ENCODE results near the gene MYH9. TPM values are rescaled to one million over a fixed set of nuclear protein-coding genes. Genes with fewer than 3 reads are reported as not detected.

Gene MYH9
- polyA plus RNA-seq, 1 of the 3 experiments (the other 2 are of a cell fraction) = 303 TPM

DNA sequence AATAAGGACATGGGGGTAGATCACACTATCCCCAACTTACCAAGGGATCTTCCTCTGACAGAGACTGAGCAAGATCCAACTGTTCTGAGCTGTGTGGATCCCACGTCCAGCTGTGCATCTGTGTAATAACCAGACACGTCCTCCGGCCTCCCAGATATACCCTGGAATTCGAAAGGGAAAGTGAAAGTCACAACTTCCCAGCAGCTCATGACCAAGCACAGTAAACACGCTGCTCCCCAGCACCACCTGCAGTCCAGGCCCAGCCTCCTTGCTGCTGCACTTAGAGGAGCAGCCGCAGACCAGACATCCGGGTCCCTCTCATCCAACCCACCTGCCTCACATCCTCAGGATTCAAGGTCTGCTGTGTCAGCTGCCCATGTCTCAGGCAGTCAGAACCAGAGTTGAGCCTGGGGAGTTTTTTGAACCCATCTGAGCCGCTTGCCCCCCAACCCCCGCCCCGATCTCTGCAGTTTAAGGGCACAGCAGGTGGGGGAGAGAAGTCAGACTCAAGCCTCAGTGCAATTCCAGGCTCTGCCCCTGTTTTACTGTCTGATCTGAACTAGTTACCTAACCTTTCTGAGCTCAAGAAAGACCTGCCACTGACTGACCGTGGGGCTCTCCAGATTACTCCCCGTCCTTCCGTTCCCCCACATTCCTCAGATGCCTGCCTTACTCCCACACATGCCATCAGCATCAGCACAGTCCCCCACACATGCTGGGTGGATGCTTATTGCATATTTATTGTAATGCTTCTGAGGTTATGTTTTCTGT, 148.2 kb downstream of the MYH9 start, which contains the start of gene APOL2:
APOL2 (minus strand) TSS at position 127 of the 771 bp plus-strand sequence. CDS start 6,365 bp downstream, outside the sequence.
- no peaks in the 10 kb centered on the region for H3K9me2 ChIP-seq
- no peaks in the 10 kb centered on the region for H4K20me1 ChIP-seq (ENCODE audit: insufficient read depth)
- H3K36me3 ChIP-seq (replicated peaks in 1 of 2; ENCODE audit: control insufficient read depth in 1 of 2, insufficient read depth in 2 of 2, low read length in 1 of 2) = peaks cover 0 to 5% of the 10 kb centered on the region in 2 experiments
- H3F3A ChIP-seq (replicated peaks; ENCODE audit: insufficient read depth) = peaks cover 7% of the 10 kb centered on the region
- POLR2A ChIA-PET = interaction anchor here (0.8 to 2.4 kb wide), 3 partner anchors 14 to 42 kb away, joined by 3 to 11 read pairs (median 6); partner anchors contain the start of gene APOL1
- H3K79me2 ChIP-seq (ENCODE audit: insufficient read depth) = peaks cover 19% of the 10 kb centered on the region
- no peaks in the 10 kb centered on the region for H3K27me3 ChIP-seq (ENCODE audit: insufficient read depth)
- peak; percentile 85 for DNase-seq
- peak within 1 kb of the TSS; percentile 83 for H2AFZ ChIP-seq (ENCODE audit: low read depth)
- 21% methylated on average over 13 of the region's 13 CpGs for WGBS (ENCODE audit: low lambda C conversion rate)
- CTCF ChIA-PET = interaction anchor here (0.6 to 5.0 kb wide), 25 partner anchors 13 to 234 kb away, joined by 3 to 30 read pairs (median 4); partner anchors contain the start of gene APOL4
- no peaks in the 10 kb centered on the region for H3K9me3 ChIP-seq
- H3K27ac ChIP-seq (ENCODE audit: low read depth in 2 of 2, low read length in 1 of 2) = peak within 1 kb of the TSS; percentile 79 to 91
- peak within 1 kb of the TSS; percentile 61 to 79 for H3K4me3 ChIP-seq (ENCODE audit: low read depth in 2 of 2, low read length in 1 of 2)
- peak within 1 kb of the TSS; percentile 94 for H3K4me2 ChIP-seq
- H3K9ac ChIP-seq = peak within 1 kb of the TSS; percentile 67
- peaks cover 10 to 25% of the 10 kb centered on the region in 2 experiments; a peak in 1 of 4 replicates for H3K4me1 ChIP-seq (ENCODE audit: control insufficient read depth in 1 of 2, insufficient read depth in 2 of 2, low read depth in 1 of 2, low read length in 1 of 2)
- peak; percentile 65 for TF ChIP-seq CTCF (IDR thresholded peaks at IDR 0.05)
- no peak for TF ChIP-seq GABPA (IDR thresholded peaks at IDR 0.05; ENCODE audit: low read depth)
- TF ChIP-seq FOSL2 (IDR thresholded peaks at IDR 0.05; ENCODE audit: borderline replicate concordance, low read depth) = no peak
- no peak for TF ChIP-seq NRF1 (IDR thresholded peaks at IDR 0.05; ENCODE audit: low read depth, low read length)
- TF ChIP-seq SIN3A (IDR thresholded peaks at IDR 0.05; ENCODE audit: borderline replicate concordance, low read depth, low read length) = peak; percentile 72
- TF ChIP-seq POLR2AphosphoS5 (IDR thresholded peaks at IDR 0.05; ENCODE audit: low read depth, low read length) = peak; percentile 48; the same call in 1 of the 2 replicates
- TF ChIP-seq TCF12 (IDR thresholded peaks at IDR 0.05) = peak; percentile 61
- TF ChIP-seq MXI1 (IDR thresholded peaks at IDR 0.05; ENCODE audit: low read depth, low read length) = peak; percentile 81
- no peak for TF ChIP-seq JUND (IDR thresholded peaks at IDR 0.05)
- peak; percentile 66 for TF ChIP-seq RAD21 (IDR thresholded peaks at IDR 0.05; ENCODE audit: low read length)
- peak; percentile 73 for TF ChIP-seq MAX (IDR thresholded peaks at IDR 0.05; ENCODE audit: low read depth)
- no peak for TF ChIP-seq EP300 (IDR thresholded peaks at IDR 0.05; ENCODE audit: borderline replicate concordance in 1 of 2, low read depth in 1 of 2, low read length in 1 of 2)
- TF ChIP-seq ELF1 (IDR thresholded peaks at IDR 0.05) = no peak
- TF ChIP-seq GATA2 (CRISPR knock-in tag; IDR thresholded peaks at IDR 0.05) = no peak
- peak; percentile 52 for TF ChIP-seq SMC3 (IDR thresholded peaks at IDR 0.05; ENCODE audit: low read depth, low read length)
- TF ChIP-seq, protein P1, sequence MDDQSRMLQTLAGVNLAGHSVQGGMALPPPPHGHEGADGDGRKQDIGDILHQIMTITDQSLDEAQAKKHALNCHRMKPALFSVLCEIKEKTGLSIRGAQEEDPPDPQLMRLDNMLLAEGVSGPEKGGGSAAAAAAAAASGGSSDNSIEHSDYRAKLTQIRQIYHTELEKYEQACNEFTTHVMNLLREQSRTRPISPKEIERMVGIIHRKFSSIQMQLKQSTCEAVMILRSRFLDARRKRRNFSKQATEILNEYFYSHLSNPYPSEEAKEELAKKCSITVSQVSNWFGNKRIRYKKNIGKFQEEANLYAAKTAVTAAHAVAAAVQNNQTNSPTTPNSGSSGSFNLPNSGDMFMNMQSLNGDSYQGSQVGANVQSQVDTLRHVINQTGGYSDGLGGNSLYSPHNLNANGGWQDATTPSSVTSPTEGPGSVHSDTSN (IDR thresholded peaks at IDR 0.05) = no peak
- peak; percentile 44 for TF ChIP-seq CHD2 (IDR thresholded peaks at IDR 0.05; ENCODE audit: low read length, partially characterized antibody)
- no peak for TF ChIP-seq YY1 (IDR thresholded peaks at IDR 0.05; ENCODE audit: low read depth)
- TF ChIP-seq FOXJ3 (CRISPR knock-in tag; IDR thresholded peaks at IDR 0.05) = no peak
- TF ChIP-seq USF2 (IDR thresholded peaks at IDR 0.05; ENCODE audit: borderline replicate concordance, low read depth, low read length) = no peak
- TF ChIP-seq, protein P2, sequence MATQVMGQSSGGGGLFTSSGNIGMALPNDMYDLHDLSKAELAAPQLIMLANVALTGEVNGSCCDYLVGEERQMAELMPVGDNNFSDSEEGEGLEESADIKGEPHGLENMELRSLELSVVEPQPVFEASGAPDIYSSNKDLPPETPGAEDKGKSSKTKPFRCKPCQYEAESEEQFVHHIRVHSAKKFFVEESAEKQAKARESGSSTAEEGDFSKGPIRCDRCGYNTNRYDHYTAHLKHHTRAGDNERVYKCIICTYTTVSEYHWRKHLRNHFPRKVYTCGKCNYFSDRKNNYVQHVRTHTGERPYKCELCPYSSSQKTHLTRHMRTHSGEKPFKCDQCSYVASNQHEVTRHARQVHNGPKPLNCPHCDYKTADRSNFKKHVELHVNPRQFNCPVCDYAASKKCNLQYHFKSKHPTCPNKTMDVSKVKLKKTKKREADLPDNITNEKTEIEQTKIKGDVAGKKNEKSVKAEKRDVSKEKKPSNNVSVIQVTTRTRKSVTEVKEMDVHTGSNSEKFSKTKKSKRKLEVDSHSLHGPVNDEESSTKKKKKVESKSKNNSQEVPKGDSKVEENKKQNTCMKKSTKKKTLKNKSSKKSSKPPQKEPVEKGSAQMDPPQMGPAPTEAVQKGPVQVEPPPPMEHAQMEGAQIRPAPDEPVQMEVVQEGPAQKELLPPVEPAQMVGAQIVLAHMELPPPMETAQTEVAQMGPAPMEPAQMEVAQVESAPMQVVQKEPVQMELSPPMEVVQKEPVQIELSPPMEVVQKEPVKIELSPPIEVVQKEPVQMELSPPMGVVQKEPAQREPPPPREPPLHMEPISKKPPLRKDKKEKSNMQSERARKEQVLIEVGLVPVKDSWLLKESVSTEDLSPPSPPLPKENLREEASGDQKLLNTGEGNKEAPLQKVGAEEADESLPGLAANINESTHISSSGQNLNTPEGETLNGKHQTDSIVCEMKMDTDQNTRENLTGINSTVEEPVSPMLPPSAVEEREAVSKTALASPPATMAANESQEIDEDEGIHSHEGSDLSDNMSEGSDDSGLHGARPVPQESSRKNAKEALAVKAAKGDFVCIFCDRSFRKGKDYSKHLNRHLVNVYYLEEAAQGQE (IDR thresholded peaks at IDR 0.05; ENCODE audit: low read depth, low read length) = no peak
- no peak for TF ChIP-seq NFIC (IDR thresholded peaks at IDR 0.05; ENCODE audit: borderline replicate concordance)
- TF ChIP-seq RFX5 (IDR thresholded peaks at IDR 0.05; ENCODE audit: low read length) = no peak
- no peak for TF ChIP-seq MEF2A (IDR thresholded peaks at IDR 0.05; ENCODE audit: borderline replicate concordance, low read depth)
- TF ChIP-seq FOXM1 (IDR thresholded peaks at IDR 0.05; ENCODE audit: low read depth) = no peak
- no peak for TF ChIP-seq EZH2phosphoT487 (IDR thresholded peaks at IDR 0.05; ENCODE audit: borderline replicate concordance, low read depth)

Data from SK-N-SH (cell line).